Measurements from ENCODE around the gene FRMPD4. TPM values are rescaled to one million over a fixed set of nuclear protein-coding genes. Genes with fewer than 3 reads are reported as not detected.
"Not testable (repeated sequence)": the region's sequence is repeated elsewhere in the genome, so short reads cannot be mapped to it uniquely, and the experiment has no call there.

The FRMPD4 gene
- total RNA-seq, 2 experiments from 2014 or later = not detected

GRCh38 chrX:12538096-12538495 lies 399.8 kb downstream of the FRMPD4 start:
- ATAC-seq; H3K36me3 Mint-ChIP-seq; H3K9me3 Mint-ChIP-seq (ENCODE audit: low read depth); H3K27me3 Mint-ChIP-seq; H3K4me3 Mint-ChIP-seq; CTCF ChIA-PET; DNase-seq; H3K27ac Mint-ChIP-seq; H3K4me1 Mint-ChIP-seq: not testable (repeated sequence)

- DNase-seq; H3K9me3 Mint-ChIP-seq (ENCODE audit: low read depth); H3K27ac Mint-ChIP-seq; H3K4me1 Mint-ChIP-seq; CTCF ChIA-PET; H3K36me3 Mint-ChIP-seq; H3K4me3 Mint-ChIP-seq; ATAC-seq; H3K27me3 Mint-ChIP-seq: not testable (repeated sequence)
Observed at GRCh38 chrX:12542251-12542650, 404.0 kb downstream of the FRMPD4 start.

GRCh38 chrX:12548341-12548740 lies 410.1 kb downstream of the FRMPD4 start:
- DNase-seq = no peak
- Mint-ChIP-seq H3K36me3 (no peaks in the 10 kb centered on the region), H3K4me1 (no peaks in the 10 kb centered on the region), H3K4me3 (no peak overlapping the region), H3K9me3 (ENCODE audit: low read depth) (no peaks in the 10 kb centered on the region), H3K27me3 (no peaks in the 10 kb centered on the region), H3K27ac (no peak overlapping the region)
- ATAC-seq = no peak
- CTCF ChIA-PET = no interaction called here

GRCh38 chrX:12548746-12549145 lies 410.5 kb downstream of the FRMPD4 start:
- CTCF ChIA-PET = no interaction called here
- DNase-seq (no peak), ATAC-seq (no peak)
- Mint-ChIP-seq H3K27me3 (no peaks in the 10 kb centered on the region), H3K9me3 (ENCODE audit: low read depth) (no peaks in the 10 kb centered on the region), H3K36me3 (no peaks in the 10 kb centered on the region), H3K4me1 (no peaks in the 10 kb centered on the region), H3K27ac (no peak overlapping the region), H3K4me3 (no peak overlapping the region)

- ATAC-seq = no peak
- no peak for DNase-seq
- no peak overlapping the region for H3K4me3 Mint-ChIP-seq
- no peaks in the 10 kb centered on the region for H3K9me3 Mint-ChIP-seq (ENCODE audit: low read depth)
- H3K36me3 Mint-ChIP-seq = no peaks in the 10 kb centered on the region
- H3K27ac Mint-ChIP-seq = no peak overlapping the region
- no peaks in the 10 kb centered on the region for H3K4me1 Mint-ChIP-seq
- H3K27me3 Mint-ChIP-seq = no peaks in the 10 kb centered on the region
- CTCF ChIA-PET = no interaction called here
Observed at GRCh38 chrX:12554206-12554605, 415.9 kb downstream of the FRMPD4 start.

GRCh38 chrX:12563121-12563520 lies 424.8 kb downstream of the FRMPD4 start:
- H3K4me1 Mint-ChIP-seq = no peaks in the 10 kb centered on the region
- H3K27ac Mint-ChIP-seq = no peak overlapping the region
- no peak for ATAC-seq
- H3K4me3 Mint-ChIP-seq = no peak overlapping the region
- H3K27me3 Mint-ChIP-seq = no peaks in the 10 kb centered on the region
- H3K9me3 Mint-ChIP-seq (ENCODE audit: low read depth) = no peaks in the 10 kb centered on the region
- DNase-seq = no peak
- CTCF ChIA-PET = no interaction called here
- H3K36me3 Mint-ChIP-seq = no peaks in the 10 kb centered on the region

GRCh38 chrX:12564221-12564620 lies 425.9 kb downstream of the FRMPD4 start:
- H3K4me3 Mint-ChIP-seq = no peak overlapping the region
- no peak overlapping the region for H3K27ac Mint-ChIP-seq
- DNase-seq (no peak), ATAC-seq (no peak)
- no peaks in the 10 kb centered on the region for H3K27me3 Mint-ChIP-seq
- H3K9me3 Mint-ChIP-seq (ENCODE audit: low read depth) = no peaks in the 10 kb centered on the region
- CTCF ChIA-PET = no interaction called here
- no peaks in the 10 kb centered on the region for H3K36me3 Mint-ChIP-seq
- H3K4me1 Mint-ChIP-seq = no peaks in the 10 kb centered on the region

- no peak overlapping the region for H3K4me3 Mint-ChIP-seq
- DNase-seq = no peak
- no peaks in the 10 kb centered on the region for H3K27me3 Mint-ChIP-seq
- no peak for ATAC-seq
- H3K36me3 Mint-ChIP-seq = no peaks in the 10 kb centered on the region
- CTCF ChIA-PET = no interaction called here
- H3K4me1 Mint-ChIP-seq = no peaks in the 10 kb centered on the region
- no peaks in the 10 kb centered on the region for H3K9me3 Mint-ChIP-seq (ENCODE audit: low read depth)
- no peak overlapping the region for H3K27ac Mint-ChIP-seq
Observed at GRCh38 chrX:12567857-12568256, 429.6 kb downstream of the FRMPD4 start.

- Mint-ChIP-seq H3K36me3 (no peaks in the 10 kb centered on the region), H3K4me1 (no peaks in the 10 kb centered on the region), H3K4me3 (no peak overlapping the region), H3K27ac (no peak overlapping the region), H3K27me3 (no peaks in the 10 kb centered on the region), H3K9me3 (ENCODE audit: low read depth) (no peaks in the 10 kb centered on the region)
- ATAC-seq (no peak), DNase-seq (no peak)
- CTCF ChIA-PET = no interaction called here
Observed at GRCh38 chrX:12570859-12571501, 432.7 kb downstream of the FRMPD4 start.

GRCh38 chrX:12579311-12579710 lies 441.0 kb downstream of the FRMPD4 start:
- H3K27me3 Mint-ChIP-seq = no peaks in the 10 kb centered on the region
- no peak overlapping the region for H3K4me3 Mint-ChIP-seq
- ATAC-seq = no peak
- no peaks in the 10 kb centered on the region for H3K4me1 Mint-ChIP-seq
- no peaks in the 10 kb centered on the region for H3K36me3 Mint-ChIP-seq
- H3K27ac Mint-ChIP-seq = no peak overlapping the region
- H3K9me3 Mint-ChIP-seq (ENCODE audit: low read depth) = no peaks in the 10 kb centered on the region
- DNase-seq = no peak
- CTCF ChIA-PET = no interaction called here

GRCh38 chrX:12580548-12580947 lies 442.3 kb downstream of the FRMPD4 start:
- Mint-ChIP-seq H3K27me3 (no peaks in the 10 kb centered on the region), H3K27ac (no peak overlapping the region), H3K36me3 (no peaks in the 10 kb centered on the region), H3K4me3 (no peak overlapping the region), H3K4me1 (no peaks in the 10 kb centered on the region), H3K9me3 (ENCODE audit: low read depth) (no peaks in the 10 kb centered on the region)
- ATAC-seq = no peak
- CTCF ChIA-PET = no interaction called here
- DNase-seq = no peak

GRCh38 chrX:12581546-12581945 lies 443.3 kb downstream of the FRMPD4 start:
- Mint-ChIP-seq H3K4me3 (no peak overlapping the region), H3K36me3 (no peaks in the 10 kb centered on the region), H3K27me3 (no peaks in the 10 kb centered on the region), H3K4me1 (no peaks in the 10 kb centered on the region), H3K27ac (no peak overlapping the region), H3K9me3 (ENCODE audit: low read depth) (no peaks in the 10 kb centered on the region)
- CTCF ChIA-PET = no interaction called here
- DNase-seq = no peak
- no peak for ATAC-seq

GRCh38 chrX:12582649-12583048 lies 444.4 kb downstream of the FRMPD4 start:
- no peaks in the 10 kb centered on the region for H3K27me3 Mint-ChIP-seq
- H3K36me3 Mint-ChIP-seq = no peaks in the 10 kb centered on the region
- DNase-seq (no peak), ATAC-seq (no peak)
- CTCF ChIA-PET = no interaction called here
- no peaks in the 10 kb centered on the region for H3K9me3 Mint-ChIP-seq (ENCODE audit: low read depth)
- H3K4me3 Mint-ChIP-seq = no peak overlapping the region
- H3K27ac Mint-ChIP-seq = no peak overlapping the region
- H3K4me1 Mint-ChIP-seq = no peaks in the 10 kb centered on the region

- no peaks in the 10 kb centered on the region for H3K4me1 Mint-ChIP-seq
- CTCF ChIA-PET = no interaction called here
- no peak overlapping the region for H3K27ac Mint-ChIP-seq
- H3K9me3 Mint-ChIP-seq (ENCODE audit: low read depth) = no peaks in the 10 kb centered on the region
- H3K36me3 Mint-ChIP-seq = no peaks in the 10 kb centered on the region
- DNase-seq = no peak
- H3K4me3 Mint-ChIP-seq = no peak overlapping the region
- H3K27me3 Mint-ChIP-seq = no peaks in the 10 kb centered on the region
- ATAC-seq = no peak
Observed at GRCh38 chrX:12583543-12583942, 445.3 kb downstream of the FRMPD4 start.

GRCh38 chrX:12595720-12596119 lies 457.4 kb downstream of the FRMPD4 start:
- CTCF ChIA-PET = no interaction called here
- DNase-seq = no peak
- Mint-ChIP-seq H3K4me1 (no peaks in the 10 kb centered on the region), H3K9me3 (ENCODE audit: low read depth) (no peaks in the 10 kb centered on the region), H3K27me3 (no peaks in the 10 kb centered on the region), H3K36me3 (no peaks in the 10 kb centered on the region), H3K27ac (no peak overlapping the region), H3K4me3 (no peak overlapping the region)
- ATAC-seq = no peak
